HG02588 (cell line): ENCODE measurements around the gene CLEC5A.
A peak's percentile ranks its signal among the peaks of the same experiment; 100 is the strongest.
"Not testable (repeated sequence)": the region's sequence is repeated elsewhere in the genome, so short reads cannot be mapped to it uniquely, and the experiment has no call there.

Experiments used
- ATAC-seq: cut with Tn5 transposase; IDR thresholded peaks from one replicate; pipeline ENCODE4 v1.9.1; 2021; ENCODE audit warnings: mild to moderate bottlenecking, moderate library complexity; ENCODE audit not compliant: unreplicated experiment

The CLEC5A gene

GRCh38 chr7:141946796-141947195, at the start of gene CLEC5A:
Gene CLEC5A, minus strand, starts transcription at chr7:141946974. Its CDS starts 682 bp downstream, at chr7:141946292.
- ATAC-seq = no peak

DNA sequence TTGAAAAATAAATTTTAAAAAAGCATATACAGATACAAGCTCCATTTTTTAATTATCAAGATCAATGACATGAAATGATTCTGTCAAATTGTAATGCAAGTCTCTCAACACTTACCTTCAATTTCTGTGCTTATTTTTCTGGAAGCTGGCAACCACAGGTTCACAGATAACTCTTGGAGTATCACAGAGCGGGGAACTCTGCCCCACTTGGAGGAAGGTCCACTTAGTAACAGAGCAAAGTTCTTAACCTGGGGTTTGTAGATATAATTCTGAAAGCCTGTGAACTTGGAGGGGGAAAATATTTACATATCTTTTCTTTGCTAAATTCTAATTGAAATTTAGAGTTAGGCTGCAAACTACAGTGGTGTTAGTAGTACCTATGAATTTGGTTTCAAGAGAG, 46.6 kb upstream of the CLEC5A start:
- no peak for ATAC-seq

- ATAC-seq = no peak
Observed at GRCh38 chr7:141992688-141993087, 45.9 kb upstream of the CLEC5A start.

DNA sequence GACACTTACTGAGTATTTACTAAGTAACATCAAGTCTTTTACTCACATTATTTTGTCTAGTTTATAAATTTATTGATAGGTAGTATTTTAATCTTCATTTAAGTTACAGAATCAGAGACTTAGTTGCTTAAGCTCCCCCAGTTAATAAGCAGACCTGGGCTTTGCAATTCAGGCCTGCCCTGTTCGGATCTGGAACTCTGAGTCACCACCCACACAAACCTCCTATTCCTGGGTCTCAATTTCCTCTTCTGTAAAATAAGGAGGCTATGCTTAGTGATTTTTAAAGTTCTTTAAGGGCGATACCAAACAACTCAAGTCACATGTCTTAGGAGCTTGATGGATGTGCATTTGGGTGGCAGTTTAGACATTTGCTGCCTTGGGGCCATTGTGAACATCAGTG, 45.4 kb upstream of the CLEC5A start:
- ATAC-seq = no peak

DNA sequence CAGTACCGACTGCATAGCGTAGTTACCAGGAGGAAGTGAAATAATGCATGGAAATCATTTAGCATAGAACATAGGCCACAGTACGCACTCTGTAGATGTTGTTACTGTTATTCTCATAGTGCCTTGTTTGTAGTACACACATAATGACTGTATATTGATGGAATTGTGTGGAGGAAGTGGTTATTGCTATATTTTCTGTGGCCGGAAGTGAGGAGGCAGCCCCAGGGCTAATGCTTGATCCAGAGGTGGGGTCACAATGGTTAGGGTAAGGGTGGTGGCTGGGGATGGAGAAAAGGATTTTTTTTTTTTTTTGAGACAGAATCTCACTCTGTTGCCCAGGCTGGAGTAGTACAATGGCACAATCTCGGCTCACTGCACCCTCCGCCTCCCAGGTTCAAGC, 44.4 kb upstream of the CLEC5A start:
- ATAC-seq = no peak

- ATAC-seq = no peak
Observed at GRCh38 chr7:141990011-141990725, 43.4 kb upstream of the CLEC5A start.

GRCh38 chr7:141987803-141988202, 41.0 kb upstream of the CLEC5A start:
- not testable (repeated sequence) for ATAC-seq

GRCh38 chr7:141986923-141987322, 40.1 kb upstream of the CLEC5A start:
- no peak for ATAC-seq

DNA sequence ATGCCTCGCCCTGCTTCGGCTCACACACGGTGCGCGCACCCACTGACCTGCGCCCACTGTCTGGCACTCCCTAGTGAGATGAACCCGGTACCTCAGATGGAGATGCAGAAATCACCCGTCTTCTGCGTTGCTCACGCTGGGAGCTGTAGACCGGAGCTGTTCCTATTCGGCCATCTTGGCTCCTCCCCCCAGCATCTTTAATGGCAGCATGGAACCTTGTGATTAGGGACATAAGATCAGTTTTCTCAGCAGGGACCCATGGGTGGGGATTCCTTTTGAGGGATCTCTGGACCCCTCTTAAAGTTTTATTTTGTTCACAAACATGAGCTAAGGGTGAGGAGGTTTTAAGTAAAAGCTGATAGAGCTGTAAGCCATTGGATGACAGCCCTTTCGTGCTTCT, 39.2 kb upstream of the CLEC5A start:
- not testable (repeated sequence) for ATAC-seq

DNA sequence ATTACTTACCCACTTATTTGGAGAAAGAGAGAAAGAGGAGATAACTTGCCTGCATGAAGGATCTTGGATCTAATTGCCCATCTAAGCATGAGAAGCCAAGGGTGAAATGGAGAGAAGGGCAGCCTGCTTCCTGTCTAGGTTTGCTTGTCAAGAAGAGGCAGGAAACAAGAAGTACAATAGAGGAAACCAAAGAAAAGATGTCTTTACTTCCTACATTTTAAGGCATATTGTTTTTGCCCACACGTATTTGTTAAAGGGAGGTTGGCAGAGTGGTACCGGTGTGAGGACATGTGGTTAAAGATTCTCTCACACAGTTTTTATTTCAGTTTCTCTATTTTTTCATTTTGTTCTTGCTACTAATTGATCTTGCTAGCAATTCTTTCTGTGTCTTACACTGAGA, 32.8 kb upstream of the CLEC5A start:
- ATAC-seq = no peak

GRCh38 chr7:141978351-141978750, 31.6 kb upstream of the CLEC5A start:
- no peak for ATAC-seq

- ATAC-seq = no peak
Observed at GRCh38 chr7:141976524-141977245, 29.9 kb upstream of the CLEC5A start.

DNA sequence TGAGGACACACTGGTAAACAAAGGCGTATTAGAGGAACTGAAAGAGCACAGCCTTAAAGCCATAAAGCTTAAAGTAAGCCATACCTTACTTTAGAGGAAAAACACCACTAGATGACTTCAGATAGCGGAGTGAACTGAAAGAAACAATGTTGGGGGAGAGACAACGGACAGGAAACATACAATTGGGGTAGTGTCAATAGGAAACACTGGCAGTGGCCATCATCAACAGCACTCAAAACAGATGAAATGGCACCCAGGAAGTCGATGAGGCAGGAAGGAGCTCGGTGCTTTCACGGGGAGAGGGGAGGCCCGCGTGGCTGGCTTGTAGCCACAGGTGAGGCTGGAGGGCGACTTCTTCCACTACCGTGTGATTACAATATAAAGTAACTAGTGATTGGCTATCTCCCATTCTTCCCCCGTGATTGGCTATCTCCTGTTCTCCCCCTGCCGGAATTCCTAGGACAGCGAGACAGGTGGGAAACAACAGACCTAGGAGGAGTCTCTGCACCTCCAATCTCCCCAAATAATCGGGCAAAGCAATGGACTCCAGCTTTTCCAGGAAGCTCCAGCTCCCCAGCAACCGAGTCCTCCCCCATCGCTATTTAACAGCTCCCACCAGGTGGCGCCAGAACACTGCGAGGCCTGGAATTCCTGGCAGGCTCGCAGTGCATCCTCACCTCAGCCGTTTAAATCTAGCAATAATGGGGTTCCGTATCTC, 29.2 kb upstream of the CLEC5A start:
- peak; percentile 77 for ATAC-seq

DNA sequence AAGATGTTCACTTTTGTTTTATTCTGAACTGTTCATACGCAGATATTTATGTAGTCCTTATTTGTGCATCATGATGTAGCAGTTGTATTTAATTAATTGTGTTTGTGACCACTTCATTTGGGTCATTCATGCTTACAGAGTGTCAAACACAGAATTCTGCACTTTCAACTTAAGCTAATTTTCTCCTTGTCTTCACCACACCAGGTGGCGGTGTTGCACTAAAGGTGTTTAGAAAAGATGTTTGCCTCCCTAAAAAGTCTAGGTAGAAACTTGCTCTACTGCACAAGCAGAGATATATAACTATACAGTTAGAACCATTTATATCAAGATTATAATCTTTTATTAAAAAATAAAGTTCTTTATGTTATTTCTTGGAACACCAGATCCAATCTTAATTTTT, 28.1 kb upstream of the CLEC5A start:
- ATAC-seq = no peak

DNA sequence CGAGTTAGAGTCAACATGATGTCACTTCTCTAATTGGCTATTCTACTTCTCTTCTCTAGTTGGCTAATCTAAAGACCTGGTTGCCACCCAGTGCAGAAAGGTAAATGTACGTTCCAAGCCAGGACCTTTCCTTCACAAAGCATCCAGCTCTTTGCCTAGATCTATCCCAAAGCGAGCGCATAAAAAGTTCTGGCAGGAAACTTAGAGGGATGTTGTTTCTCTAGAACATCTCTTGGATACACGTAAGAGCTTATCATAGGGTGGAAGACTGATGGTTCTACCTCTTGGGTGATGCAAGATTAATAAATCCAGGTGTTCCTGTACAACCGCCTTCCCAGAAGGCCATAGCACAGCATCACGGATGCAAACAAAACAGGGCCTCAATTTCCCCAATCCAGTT, 26.9 kb upstream of the CLEC5A start, which contains the start of gene TAS2R38:
Gene TAS2R38, minus strand, starts transcription at position 101 of the 400 bp plus-strand sequence. Its CDS starts 84 bp downstream, at position 17.
- no peak for ATAC-seq

DNA sequence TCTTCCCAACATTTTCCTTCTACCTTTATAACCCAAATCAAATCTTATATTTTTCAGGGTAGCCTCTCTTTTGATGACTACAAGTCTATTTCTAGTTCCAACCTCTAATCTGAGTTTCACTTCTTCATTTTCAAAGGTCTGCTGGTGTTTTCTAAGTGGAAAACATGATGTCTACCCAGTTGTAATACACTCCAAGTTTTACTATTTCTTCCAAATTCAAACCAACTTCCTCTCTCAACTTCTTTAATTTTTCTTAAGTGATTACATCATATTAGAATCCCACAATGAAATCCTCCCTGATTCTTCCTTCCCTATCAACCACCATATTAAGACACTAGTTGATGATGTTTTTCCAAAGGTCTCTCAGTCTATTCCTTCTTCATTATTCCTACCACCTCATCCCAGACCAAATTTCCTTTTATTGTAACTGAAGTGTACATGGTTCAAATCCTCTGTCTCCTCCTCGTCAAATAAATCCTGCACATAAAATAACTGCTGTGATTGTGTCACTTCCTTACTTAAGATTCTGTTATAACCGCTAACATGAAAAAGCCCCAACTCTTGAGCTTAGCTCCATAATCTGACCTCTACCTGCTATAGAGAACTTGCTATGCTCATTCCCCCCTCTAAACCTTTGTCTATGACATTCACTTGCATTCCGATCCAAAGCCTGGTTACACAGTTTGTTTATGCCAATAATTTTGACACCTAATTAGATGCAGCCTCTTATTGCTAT, 14.1 kb upstream of the CLEC5A start:
- ATAC-seq = no peak

DNA sequence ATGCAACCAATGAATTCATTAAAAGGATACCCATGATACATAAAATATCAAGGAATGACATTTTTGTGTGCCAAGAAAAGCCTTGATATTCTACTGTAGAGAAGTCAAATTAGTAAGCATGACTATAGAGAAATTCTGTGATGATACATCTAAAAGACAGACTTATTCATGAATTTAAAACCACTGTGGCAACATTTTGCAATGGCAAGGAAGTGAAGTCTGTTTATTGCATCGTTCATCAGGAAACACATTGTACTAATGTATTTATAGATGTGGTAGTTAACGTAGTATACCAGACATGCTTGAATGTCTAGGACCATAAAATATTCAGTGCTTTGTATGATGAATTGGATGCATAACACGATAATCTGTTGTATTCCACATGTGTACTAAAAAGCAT, 9.3 kb upstream of the CLEC5A start:
- no peak for ATAC-seq

DNA sequence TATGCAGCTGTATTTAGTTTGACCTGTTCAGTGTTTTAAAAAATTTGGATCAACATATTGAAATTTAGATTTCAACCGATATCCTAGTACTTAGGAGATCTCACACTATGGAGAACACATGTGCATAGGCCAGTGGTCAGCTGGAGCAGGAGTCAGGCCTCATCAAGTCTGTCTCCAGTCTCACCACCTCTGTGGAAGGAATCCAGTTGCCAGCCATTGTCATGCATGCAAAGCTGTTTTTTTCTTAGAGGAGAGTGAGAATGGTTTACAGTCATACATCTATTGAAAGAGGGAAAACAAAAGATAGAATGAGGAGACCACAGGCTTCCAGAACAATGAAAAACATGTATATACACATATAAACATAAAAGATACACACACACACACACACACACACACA, 7.6 kb upstream of the CLEC5A start:
- no peak for ATAC-seq

- no peak for ATAC-seq
Observed at GRCh38 chr7:141952461-141952860, 5.7 kb upstream of the CLEC5A start.

DNA sequence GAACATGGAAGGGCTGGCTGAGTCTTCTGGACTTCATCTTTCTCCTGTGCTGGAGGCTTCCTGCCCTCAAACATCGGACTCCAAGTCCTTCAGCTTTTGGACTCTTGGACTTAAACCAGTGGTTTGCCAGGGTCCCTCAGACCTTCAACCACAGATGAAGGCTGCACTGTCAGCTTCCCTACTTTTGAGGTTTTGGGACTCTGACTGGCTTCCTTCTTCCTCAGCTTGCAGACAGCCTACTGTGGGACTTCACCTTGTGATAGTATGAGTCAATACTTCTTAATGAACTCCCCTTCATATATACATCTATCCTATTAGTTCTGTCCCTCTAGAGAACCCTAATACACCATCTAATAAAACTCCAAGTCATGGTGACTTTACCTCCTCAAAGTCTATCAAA, 4.0 kb upstream of the CLEC5A start:
- ATAC-seq = no peak

GRCh38 chr7:141949911-141950310, 3.1 kb upstream of the CLEC5A start:
- ATAC-seq = no peak
